ENCODE data around the gene ALPL.

GRCh38 chr1:21574466-21575151 lies 65.4 kb downstream of the ALPL start:
- no peak for TF ChIP-seq CTCF (IDR thresholded peaks at IDR 0.05)
- TF ChIP-seq POLR2AphosphoS5 (IDR thresholded peaks at IDR 0.05), result no peak
- no peak for TF ChIP-seq EP300 (IDR thresholded peaks at IDR 0.05; ENCODE audit: low read depth)
